Choroid plexus epithelial cell (primary cell): ENCODE data around the gene SLC6A17.

Experiments used
- DNase-seq: peaks from one replicate; pipeline ENCODE4 v3.0.0-alpha.2; 2010; ENCODE audit warnings: low read depth
- H3K4me3 ChIP-seq: 2 replicates; pipeline ENCODE4 v1.5.1; 2011; ENCODE audit warnings: low read depth, mild to moderate bottlenecking, control low read depth, low read length, moderate library complexity
- TF ChIP-seq, protein P1 (sequence below): conservative IDR thresholded peaks from 2 replicates; pipeline ENCODE4 v1.5.1; 2011; ENCODE audit warnings: low read depth, mild to moderate bottlenecking, control low read depth, inconsistent platforms, low read length, moderate library complexity

Gene SLC6A17

GRCh38 chr1:110218137-110218536 is 67.8 kb downstream of the SLC6A17 start:
- no peak overlapping the region for H3K4me3 ChIP-seq
- TF ChIP-seq, protein P1, sequence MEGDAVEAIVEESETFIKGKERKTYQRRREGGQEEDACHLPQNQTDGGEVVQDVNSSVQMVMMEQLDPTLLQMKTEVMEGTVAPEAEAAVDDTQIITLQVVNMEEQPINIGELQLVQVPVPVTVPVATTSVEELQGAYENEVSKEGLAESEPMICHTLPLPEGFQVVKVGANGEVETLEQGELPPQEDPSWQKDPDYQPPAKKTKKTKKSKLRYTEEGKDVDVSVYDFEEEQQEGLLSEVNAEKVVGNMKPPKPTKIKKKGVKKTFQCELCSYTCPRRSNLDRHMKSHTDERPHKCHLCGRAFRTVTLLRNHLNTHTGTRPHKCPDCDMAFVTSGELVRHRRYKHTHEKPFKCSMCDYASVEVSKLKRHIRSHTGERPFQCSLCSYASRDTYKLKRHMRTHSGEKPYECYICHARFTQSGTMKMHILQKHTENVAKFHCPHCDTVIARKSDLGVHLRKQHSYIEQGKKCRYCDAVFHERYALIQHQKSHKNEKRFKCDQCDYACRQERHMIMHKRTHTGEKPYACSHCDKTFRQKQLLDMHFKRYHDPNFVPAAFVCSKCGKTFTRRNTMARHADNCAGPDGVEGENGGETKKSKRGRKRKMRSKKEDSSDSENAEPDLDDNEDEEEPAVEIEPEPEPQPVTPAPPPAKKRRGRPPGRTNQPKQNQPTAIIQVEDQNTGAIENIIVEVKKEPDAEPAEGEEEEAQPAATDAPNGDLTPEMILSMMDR: no peak
- DNase-seq: no peak

- DNase-seq: no peak
- H3K4me3 ChIP-seq: no peak overlapping the region
- TF ChIP-seq, protein P1: no peak
These were observed 68.4 kb downstream of the SLC6A17 start for GRCh38 chr1:110218739-110219138.

DNA sequence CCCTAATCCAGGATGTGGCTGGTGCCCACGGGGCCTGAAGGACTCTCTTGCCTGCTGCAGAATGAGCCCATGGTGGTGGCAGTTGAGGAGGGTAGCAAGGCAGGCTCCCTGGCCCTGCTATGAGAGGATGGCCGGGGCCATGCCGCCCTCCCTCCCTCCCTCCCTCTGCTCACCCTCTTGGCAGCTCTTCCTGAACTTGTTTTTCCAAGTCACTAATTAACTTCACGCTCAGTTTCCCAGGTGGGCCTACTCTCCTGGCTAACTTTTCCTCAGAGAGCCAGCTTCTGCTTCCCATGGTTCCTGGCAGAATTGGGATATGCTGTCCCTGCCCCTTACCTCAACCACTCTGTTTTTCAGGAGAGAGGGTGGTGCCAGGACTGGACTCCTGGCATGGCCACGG is 70.0 kb downstream of the SLC6A17 start:
- no peak for DNase-seq
- TF ChIP-seq, protein P1: no peak
- H3K4me3 ChIP-seq: no peak overlapping the region

DNA sequence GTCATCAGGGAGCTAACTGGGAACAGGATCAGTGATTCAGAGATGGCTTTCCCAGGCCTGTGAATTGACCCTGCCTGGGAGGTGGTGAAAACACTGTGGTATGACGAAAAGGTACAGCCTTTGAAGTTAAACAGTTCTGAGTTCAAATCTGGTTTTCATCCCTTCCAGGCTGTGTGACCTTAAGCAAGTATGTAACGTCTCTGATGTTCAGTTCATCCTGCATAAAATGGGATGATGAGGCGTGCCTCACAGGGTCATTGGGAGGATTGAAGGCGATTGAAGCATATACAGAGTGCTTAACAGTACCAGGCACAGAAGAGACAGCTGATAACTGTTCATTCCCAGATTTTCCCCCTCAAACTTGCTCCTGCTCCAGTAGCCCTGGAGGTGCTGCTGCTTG is 70.8 kb downstream of the SLC6A17 start:
- no peak for DNase-seq
- TF ChIP-seq, protein P1: no peak
- H3K4me3 ChIP-seq: no peak overlapping the region

DNA sequence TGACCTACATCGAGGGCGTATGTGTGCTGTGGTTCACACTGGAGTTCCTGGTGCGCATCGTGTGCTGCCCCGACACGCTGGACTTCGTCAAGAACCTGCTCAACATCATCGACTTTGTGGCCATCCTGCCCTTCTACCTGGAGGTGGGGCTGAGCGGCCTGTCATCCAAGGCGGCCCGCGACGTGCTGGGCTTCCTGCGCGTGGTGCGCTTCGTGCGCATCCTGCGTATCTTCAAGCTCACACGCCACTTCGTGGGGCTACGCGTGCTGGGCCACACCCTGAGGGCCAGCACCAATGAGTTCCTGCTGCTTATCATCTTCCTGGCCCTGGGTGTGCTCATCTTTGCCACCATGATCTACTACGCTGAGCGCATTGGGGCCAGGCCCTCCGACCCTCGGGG is 72.8 kb downstream of the SLC6A17 start:
- TF ChIP-seq, protein P1: no peak
- no peak overlapping the region for H3K4me3 ChIP-seq
- DNase-seq: no peak

DNA sequence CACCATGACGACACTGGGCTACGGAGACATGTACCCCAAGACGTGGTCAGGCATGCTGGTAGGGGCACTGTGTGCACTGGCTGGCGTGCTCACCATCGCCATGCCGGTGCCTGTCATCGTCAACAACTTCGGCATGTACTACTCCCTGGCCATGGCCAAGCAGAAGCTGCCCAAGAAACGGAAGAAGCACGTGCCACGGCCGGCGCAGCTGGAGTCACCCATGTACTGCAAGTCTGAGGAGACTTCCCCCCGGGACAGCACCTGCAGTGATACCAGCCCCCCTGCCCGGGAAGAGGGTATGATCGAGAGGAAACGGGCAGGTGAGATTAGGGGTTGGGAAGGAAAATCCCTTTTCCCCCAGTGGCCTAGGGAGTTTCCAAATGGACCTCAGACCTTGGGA is 73.3 kb downstream of the SLC6A17 start:
- H3K4me3 ChIP-seq: no peak overlapping the region
- TF ChIP-seq, protein P1: no peak
- no peak for DNase-seq

DNA sequence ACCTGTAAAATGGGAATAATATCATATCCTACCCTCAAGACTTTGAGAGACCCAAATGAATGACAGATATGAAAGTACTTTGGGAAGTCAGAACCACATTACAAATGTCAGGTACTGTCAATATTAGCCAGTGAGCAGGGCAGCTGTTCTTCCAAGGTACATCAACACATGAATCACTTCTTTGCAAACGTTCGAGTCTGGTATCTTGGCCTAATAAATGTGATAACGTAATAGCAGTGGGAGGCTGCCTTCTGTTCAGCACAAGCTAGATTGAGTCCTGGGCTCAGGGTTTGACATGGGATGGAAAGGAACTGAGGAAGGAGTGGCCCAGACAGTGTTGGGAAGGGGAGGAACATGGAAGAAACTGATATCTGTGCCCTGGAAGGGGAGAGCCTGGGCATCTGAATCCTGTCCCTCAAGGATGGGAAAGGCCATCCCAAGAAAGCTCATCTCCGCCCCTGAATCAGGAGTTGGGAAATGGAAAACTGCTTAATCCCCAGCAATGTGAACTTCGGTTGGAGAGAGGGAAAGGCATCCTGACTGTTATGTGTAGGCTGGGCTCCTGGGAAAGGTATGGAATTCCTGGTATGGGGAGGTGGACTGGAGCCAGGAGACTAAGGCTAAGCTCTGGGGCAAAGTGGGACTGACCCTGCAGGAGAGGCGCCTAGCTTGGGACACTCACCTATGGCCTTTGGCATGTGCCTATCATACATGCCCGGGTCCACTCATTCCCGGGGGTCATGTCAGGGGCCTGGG is 74.1 kb downstream of the SLC6A17 start:
- DNase-seq: no peak
- H3K4me3 ChIP-seq: no peak overlapping the region
- TF ChIP-seq, protein P1: no peak
